ENCODE measurements around the gene FITM1. TPM values are rescaled to one million over a fixed set of nuclear protein-coding genes. Genes with fewer than 3 reads are reported as not detected.

Gene FITM1
- total and polyA plus RNA-seq, 8 donors: 2.7 to 12.0 (median 4.0) TPM

- Histone ChIP-seq H3K27ac (no peak overlapping the region), H3K36me3 (peaks cover 5 to 44% (median 24%) of the 10 kb centered on the region in 3 donors), H3K9me3 (no peaks in the 10 kb centered on the region), H3K4me1 (peaks cover 0 to 19% (median 0%) of the 10 kb centered on the region in 3 donors), H3K4me3 (no peak overlapping the region), H3K27me3 (no peaks in the 10 kb centered on the region)
- ATAC-seq: no peak
- DNase-seq: peak in 1 of 6 donors; percentile 42
- no peak for FAIRE-seq
- TF ChIP-seq CTCF (IDR thresholded peaks at IDR 0.05): no peak
- 85 to 94% methylated on average over 12 to 14 of the region's 14 CpGs for WGBS, 2 donors
- intact Hi-C loops (cut with DNase I): no loop called here
These were observed 34.1 kb downstream of the FITM1 start for GRCh38 chr14:24164518-24164991.

GRCh38 chr14:24165785-24166184 lies 35.3 kb downstream of the FITM1 start:
- Histone ChIP-seq H3K27ac (no peak overlapping the region), H3K27me3 (no peaks in the 10 kb centered on the region), H3K9me3 (no peaks in the 10 kb centered on the region), H3K4me1 (peaks cover 0 to 14% (median 0%) of the 10 kb centered on the region in 3 donors), H3K4me3 (no peak overlapping the region), H3K36me3 (peaks cover 5 to 45% (median 24%) of the 10 kb centered on the region in 3 donors)
- intact Hi-C loops (cut with DNase I): no loop called here
- ATAC-seq: no peak
- no peak for TF ChIP-seq CTCF (IDR thresholded peaks at IDR 0.05)
- WGBS, 2 donors: 87% methylated on average over 5 of the region's 5 CpGs
- FAIRE-seq: no peak
- peak in 1 of 6 donors; percentile 21 for DNase-seq

GRCh38 chr14:24167469-24168114 lies 37.1 kb downstream of the FITM1 start:
- no peak for FAIRE-seq
- ATAC-seq: no peak
- WGBS, 2 donors: 81 to 97% methylated on average over 3 of the region's 3 CpGs
- Histone ChIP-seq H3K36me3 (peaks cover 5 to 45% (median 24%) of the 10 kb centered on the region in 3 donors), H3K9me3 (no peaks in the 10 kb centered on the region), H3K4me3 (no peak overlapping the region), H3K27ac (no peak overlapping the region), H3K4me1 (peaks cover 0 to 6% (median 0%) of the 10 kb centered on the region in 3 donors), H3K27me3 (no peaks in the 10 kb centered on the region)
- no peak for DNase-seq
- TF ChIP-seq CTCF (IDR thresholded peaks at IDR 0.05): no peak
- intact Hi-C loops (cut with DNase I): no loop called here

GRCh38 chr14:24171422-24172260 lies 41.2 kb downstream of the FITM1 start, which contains the start of gene REC8:
TSS of gene REC8 (plus strand) at chr14:24172080. CDS start at chr14:24172553, 473 bp downstream.
- FAIRE-seq (no peak), ATAC-seq (peak; percentile 28 to 87 (median 80)), DNase-seq (peak in 3 of 6 donors; percentile 43 to 82 (median 45))
- H3K36me3 ChIP-seq: peaks cover 0 to 12% (median 8%) of the 10 kb centered on the region in 3 donors
- intact Hi-C loops (cut with DNase I): no loop called here
- no peak within 1 kb of the TSS for H3K27ac ChIP-seq
- no peaks in the 10 kb centered on the region for H3K4me1 ChIP-seq
- peak within 1 kb of the TSS in 1 of 4 donors; percentile 20 for H3K4me3 ChIP-seq
- no peaks in the 10 kb centered on the region for H3K27me3 ChIP-seq
- 62 to 67% methylated on average over 63 of the region's 63 CpGs for WGBS, 2 donors
- H3K9me3 ChIP-seq: no peaks in the 10 kb centered on the region
- TF ChIP-seq CTCF (IDR thresholded peaks at IDR 0.05): no peak

Data from pancreas (tissue), 10 donors.